ENCODE measurements around the gene DAP3. TPM values are rescaled to one million over a fixed set of nuclear protein-coding genes. Genes with fewer than 3 reads are reported as not detected.

Gene DAP3
- total RNA-seq, 1 donor from 2014 or later = 126 TPM

DNA sequence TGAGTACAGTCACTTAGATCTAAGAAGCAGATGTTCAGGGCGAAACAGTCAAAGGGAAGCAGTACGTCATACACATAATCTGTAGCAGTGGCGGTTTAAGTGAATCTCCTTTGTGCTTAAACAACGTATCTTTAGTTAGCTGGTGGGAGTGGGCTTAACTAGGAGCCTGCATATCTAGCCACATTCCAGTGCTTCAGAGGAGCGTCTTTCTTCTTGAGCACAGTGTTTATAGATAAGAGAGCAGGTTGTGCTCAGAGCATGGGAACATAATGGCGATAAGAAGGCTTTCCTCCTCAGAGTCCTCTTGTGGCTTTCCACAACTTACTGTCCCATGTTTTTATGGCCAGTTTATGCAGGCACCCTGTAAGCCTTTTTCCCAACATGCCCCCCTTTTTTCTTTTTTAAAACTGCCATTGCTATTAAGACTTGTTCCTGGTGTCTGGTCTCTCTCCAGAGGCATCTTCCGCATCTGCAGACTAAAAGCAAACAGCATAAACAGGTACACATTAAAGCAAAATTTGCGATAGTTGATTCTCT lies 3.2 kb downstream of the DAP3 start:
- no peaks in the 10 kb centered on the region for H3K27me3 Mint-ChIP-seq
- no peak for DNase-seq (ENCODE audit: low spot score, unreplicated experiment)
- no peak overlapping the region for H3K27ac Mint-ChIP-seq
- H3K4me1 Mint-ChIP-seq (ENCODE audit: low read depth) = peaks cover 13% of the 10 kb centered on the region
- peaks cover 26% of the 10 kb centered on the region for H3K9me3 Mint-ChIP-seq (ENCODE audit: low read depth)
- TF ChIP-seq, protein P1, sequence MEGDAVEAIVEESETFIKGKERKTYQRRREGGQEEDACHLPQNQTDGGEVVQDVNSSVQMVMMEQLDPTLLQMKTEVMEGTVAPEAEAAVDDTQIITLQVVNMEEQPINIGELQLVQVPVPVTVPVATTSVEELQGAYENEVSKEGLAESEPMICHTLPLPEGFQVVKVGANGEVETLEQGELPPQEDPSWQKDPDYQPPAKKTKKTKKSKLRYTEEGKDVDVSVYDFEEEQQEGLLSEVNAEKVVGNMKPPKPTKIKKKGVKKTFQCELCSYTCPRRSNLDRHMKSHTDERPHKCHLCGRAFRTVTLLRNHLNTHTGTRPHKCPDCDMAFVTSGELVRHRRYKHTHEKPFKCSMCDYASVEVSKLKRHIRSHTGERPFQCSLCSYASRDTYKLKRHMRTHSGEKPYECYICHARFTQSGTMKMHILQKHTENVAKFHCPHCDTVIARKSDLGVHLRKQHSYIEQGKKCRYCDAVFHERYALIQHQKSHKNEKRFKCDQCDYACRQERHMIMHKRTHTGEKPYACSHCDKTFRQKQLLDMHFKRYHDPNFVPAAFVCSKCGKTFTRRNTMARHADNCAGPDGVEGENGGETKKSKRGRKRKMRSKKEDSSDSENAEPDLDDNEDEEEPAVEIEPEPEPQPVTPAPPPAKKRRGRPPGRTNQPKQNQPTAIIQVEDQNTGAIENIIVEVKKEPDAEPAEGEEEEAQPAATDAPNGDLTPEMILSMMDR (IDR thresholded peaks at IDR 0.05; ENCODE audit: unreplicated experiment) = no peak
- H3K36me3 Mint-ChIP-seq (ENCODE audit: insufficient read depth) = peaks cover 43% of the 10 kb centered on the region
- H3K4me3 Mint-ChIP-seq (ENCODE audit: low read depth) = no peak overlapping the region

DNA sequence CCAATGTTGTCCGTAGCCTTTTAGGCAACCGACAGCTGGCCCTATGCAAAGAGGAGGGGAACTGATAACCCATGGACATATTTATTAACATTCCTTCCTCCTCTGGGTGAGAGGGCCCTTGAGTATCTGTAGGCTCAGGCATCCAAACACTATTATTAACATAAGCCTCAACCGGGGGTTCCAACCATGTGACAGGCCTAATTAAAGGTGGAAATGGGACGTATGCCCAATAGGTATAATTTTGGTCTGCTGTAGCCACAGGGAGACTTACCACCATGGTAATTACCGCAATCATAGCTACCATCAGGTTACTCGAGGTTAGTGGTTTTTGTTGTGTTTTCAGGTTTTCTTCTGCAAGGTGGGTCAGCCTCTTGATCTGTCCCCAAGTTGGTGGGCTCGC lies 5.3 kb downstream of the DAP3 start:
- peak overlapping the region; percentile 0 for H3K27ac Mint-ChIP-seq
- H3K36me3 Mint-ChIP-seq (ENCODE audit: insufficient read depth) = peaks cover 53% of the 10 kb centered on the region
- H3K4me1 Mint-ChIP-seq (ENCODE audit: low read depth) = peaks cover 23% of the 10 kb centered on the region
- H3K4me3 Mint-ChIP-seq (ENCODE audit: low read depth) = no peak overlapping the region
- no peak for DNase-seq (ENCODE audit: low spot score, unreplicated experiment)
- H3K9me3 Mint-ChIP-seq (ENCODE audit: low read depth) = peaks cover 34% of the 10 kb centered on the region
- H3K27me3 Mint-ChIP-seq = no peaks in the 10 kb centered on the region
- TF ChIP-seq, protein P1 (IDR thresholded peaks at IDR 0.05; ENCODE audit: unreplicated experiment) = no peak

DNA sequence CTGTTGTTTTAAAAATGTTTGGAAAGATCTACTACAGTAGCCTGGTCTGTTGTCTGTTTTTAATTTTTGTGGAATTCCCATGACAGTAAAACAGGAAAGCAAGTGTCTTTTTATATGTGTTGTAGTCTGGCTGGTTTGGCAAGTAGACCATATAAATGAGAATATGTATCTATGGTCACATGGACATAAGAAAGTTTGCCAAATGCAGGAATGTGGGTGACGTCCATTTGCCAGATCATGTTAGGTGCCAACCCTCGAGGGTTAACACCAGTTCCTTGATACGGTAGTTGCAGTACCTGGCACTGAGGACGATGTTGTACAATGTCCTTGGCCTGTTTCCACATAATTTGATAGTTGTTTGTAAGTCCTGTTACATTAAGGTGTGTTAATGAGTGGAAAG lies 6.2 kb downstream of the DAP3 start:
- H3K4me3 Mint-ChIP-seq (ENCODE audit: low read depth) = no peak overlapping the region
- peaks cover 52% of the 10 kb centered on the region for H3K36me3 Mint-ChIP-seq (ENCODE audit: insufficient read depth)
- no peaks in the 10 kb centered on the region for H3K27me3 Mint-ChIP-seq
- peaks cover 35% of the 10 kb centered on the region for H3K9me3 Mint-ChIP-seq (ENCODE audit: low read depth)
- peak overlapping the region; percentile 0 for H3K27ac Mint-ChIP-seq
- DNase-seq (ENCODE audit: low spot score, unreplicated experiment) = no peak
- H3K4me1 Mint-ChIP-seq (ENCODE audit: low read depth) = peaks cover 19% of the 10 kb centered on the region
- TF ChIP-seq, protein P1 (IDR thresholded peaks at IDR 0.05; ENCODE audit: unreplicated experiment) = no peak

DNA sequence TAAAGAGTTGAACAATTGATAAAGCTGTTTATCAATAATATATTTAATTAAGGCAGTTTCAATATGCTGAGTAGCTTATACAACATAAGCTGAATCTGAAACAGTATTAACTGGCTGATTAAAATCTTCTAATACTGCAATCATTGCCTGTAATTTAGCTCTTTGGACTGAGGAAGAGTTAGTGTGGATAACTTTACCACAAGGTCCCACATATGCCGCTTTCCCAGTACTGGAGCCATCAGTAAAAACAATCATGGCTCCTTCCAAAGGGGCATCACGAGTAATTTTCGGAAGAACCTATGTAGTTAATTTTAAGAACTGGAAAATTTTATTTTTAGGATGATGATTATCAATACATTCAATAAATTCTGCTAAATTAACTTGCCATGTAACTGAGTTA lies 6.7 kb downstream of the DAP3 start:
- peaks cover 37% of the 10 kb centered on the region for H3K9me3 Mint-ChIP-seq (ENCODE audit: low read depth)
- H3K4me3 Mint-ChIP-seq (ENCODE audit: low read depth) = no peak overlapping the region
- peaks cover 17% of the 10 kb centered on the region for H3K4me1 Mint-ChIP-seq (ENCODE audit: low read depth)
- no peak overlapping the region for H3K27ac Mint-ChIP-seq
- H3K27me3 Mint-ChIP-seq = no peaks in the 10 kb centered on the region
- TF ChIP-seq, protein P1 (IDR thresholded peaks at IDR 0.05; ENCODE audit: unreplicated experiment) = no peak
- no peak for DNase-seq (ENCODE audit: low spot score, unreplicated experiment)
- H3K36me3 Mint-ChIP-seq (ENCODE audit: insufficient read depth) = peaks cover 51% of the 10 kb centered on the region

DNA sequence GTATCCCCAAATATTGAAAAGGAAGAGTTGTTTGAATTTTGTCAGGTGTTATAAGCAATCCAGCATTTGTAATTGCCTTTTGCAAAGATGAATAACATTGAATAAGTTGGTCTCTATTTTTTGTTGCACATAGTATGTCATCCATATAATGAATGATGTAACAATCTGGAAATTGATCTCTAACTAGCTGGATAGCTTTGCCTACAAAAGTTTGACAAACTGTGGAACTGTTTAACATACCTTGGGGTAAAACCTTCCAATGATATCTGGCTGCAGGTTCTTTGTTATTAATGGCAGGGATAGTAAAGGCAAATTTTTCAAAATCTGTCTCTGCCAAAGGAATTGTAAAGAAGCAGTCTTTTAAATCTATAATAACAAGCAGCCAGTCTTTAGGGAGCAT lies 7.6 kb downstream of the DAP3 start:
- TF ChIP-seq, protein P1 (IDR thresholded peaks at IDR 0.05; ENCODE audit: unreplicated experiment) = no peak
- Mint-ChIP-seq H3K9me3 (ENCODE audit: low read depth) (peaks cover 33% of the 10 kb centered on the region), H3K27ac (no peak overlapping the region), H3K36me3 (ENCODE audit: insufficient read depth) (peaks cover 45% of the 10 kb centered on the region), H3K27me3 (no peaks in the 10 kb centered on the region), H3K4me1 (ENCODE audit: low read depth) (peaks cover 14% of the 10 kb centered on the region), H3K4me3 (ENCODE audit: low read depth) (no peak overlapping the region)
- no peak for DNase-seq (ENCODE audit: low spot score, unreplicated experiment)
